Non-pigmented ciliary epithelial cell (primary cell): ENCODE data around the gene TMEM260.
"Not testable (repeated sequence)": the region's sequence is repeated elsewhere in the genome, so short reads cannot be mapped to it uniquely, and the experiment has no call there.

Experiments used
- DNase-seq: peaks from one replicate; pipeline ENCODE4 v3.0.0-alpha.2; 2010; ENCODE audit warnings: low read depth

The TMEM260 gene

DNA sequence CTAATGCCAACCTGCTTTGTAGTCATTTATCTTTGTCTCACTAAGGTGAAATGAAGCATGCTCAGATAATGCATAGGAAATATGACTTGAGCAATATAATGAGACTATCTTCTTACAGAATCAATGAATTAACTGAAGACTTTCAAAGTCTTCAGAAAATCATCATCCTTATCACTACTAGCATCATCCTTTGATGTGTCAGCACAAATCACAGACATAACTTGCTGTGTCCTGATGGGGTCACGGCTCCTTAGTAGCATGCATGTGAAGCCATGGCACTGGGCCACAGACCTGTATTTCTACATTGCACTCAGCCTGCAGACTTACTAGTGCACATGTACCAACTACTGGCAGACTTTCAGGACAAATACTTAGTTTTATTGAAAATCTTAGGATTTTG, 18.9 kb downstream of the TMEM260 start:
- no peak for DNase-seq

DNA sequence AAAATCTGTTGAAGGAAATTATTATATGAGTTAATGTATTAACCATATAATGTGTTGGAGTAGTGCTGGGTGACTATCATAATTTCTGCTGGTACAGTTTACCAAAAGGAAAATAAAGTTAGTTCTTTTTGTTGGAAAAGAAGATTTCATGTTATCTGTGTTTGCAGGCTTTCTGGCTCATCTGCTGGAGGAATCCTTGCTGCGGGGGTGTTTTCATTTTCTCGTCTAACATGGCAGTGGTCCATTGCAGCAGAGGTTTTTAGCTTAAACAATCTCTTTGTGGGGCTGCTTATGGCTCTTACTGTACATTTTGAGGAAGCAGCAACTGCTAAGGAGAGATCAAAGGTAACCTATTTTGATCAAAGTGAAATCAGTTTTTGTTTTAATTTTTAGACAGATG, 24.1 kb downstream of the TMEM260 start:
- DNase-seq = no peak

DNA sequence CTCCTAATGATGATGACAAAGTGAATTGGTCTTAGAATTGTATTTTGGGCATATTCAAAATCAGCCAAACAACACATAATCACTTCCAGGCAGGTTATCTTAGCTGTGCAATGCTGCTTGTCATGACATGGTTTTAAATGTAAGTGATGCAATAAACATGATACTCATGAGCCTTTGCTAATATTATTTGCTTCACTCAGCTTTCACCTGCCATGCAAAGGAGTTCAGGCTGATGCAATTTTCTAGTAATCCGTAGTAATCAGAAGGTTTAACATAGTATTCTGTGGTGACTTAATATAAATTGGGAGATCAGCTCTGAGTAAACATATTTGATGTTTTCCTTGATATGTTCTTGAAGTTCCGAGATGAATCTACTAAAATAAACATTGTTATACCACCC, 29.1 kb downstream of the TMEM260 start:
- no peak for DNase-seq

DNA sequence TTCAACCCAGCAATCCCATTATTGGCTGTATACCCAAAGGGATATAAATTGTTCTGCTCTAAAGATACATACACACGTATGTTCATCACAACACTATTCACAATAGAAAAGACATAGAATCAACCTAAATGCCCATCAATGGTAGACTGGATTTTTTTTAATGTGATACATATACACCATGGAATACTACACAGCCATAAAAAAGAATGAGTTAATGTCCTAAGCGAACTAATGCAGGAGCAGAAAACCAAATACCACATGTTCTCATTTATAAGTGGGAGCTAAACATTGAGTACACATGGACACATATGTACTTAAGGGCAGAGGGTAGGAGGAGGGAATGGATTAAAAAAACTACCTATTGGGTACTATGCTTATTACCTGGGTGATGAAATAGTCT, 32.1 kb downstream of the TMEM260 start:
- DNase-seq = not testable (repeated sequence)

DNA sequence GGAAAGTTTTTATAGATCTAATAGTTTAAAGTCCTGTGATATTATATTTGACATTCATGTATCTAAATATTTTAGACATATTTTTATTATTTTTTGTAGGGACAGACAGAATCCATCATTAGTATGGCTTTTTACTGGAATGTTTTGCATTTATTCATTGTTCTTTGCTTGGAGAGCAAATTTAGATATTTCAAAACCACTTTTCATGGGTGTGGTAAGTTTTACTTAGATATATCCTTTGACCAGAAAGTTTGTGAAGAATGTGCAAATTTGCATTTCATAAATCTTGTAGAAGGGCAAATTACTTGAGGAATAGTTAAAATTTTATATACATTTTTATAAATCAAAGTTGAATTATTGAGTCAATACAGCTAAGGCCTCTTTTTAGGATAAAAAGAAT, 37.5 kb downstream of the TMEM260 start:
- no peak for DNase-seq

DNA sequence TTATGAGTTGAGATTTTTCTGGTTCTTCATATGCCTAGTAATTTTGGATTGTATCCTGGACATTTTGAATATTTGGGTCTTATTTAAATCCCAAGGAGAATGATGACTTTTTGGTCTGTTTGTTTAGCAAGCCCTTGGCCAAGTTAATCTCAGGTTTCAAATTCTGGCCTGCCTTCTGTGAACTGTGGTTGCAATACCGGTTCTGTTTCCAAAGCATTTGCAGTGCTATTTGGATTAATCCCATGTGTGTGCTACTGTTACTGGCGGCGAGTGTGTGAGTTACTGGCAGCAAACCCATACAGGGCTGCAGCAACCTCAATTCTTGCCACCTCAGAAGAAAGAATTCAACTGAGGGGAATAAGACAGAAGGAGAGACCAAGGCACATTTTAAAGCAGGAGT, 51.1 kb downstream of the TMEM260 start:
- no peak for DNase-seq

DNA sequence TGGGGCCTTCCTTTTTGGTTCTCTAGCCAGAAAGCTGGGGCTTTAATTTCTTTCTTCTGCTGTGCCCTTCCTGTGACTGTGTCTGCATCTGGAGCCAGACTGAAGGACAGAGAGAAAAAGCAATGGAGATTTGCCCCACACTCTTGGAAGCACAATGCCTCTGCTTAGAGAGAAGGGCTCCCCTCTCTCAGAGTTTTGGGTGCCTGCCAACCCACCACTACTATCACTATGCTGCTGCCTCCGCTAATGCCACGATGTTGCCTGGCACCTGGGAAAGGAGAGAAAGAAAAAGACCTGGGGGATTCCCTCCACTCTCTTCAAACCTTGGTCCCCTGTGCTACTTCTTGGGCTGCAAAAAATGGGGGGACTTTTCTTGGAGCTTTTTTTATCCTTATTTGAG, 52.6 kb downstream of the TMEM260 start:
- no peak for DNase-seq

DNA sequence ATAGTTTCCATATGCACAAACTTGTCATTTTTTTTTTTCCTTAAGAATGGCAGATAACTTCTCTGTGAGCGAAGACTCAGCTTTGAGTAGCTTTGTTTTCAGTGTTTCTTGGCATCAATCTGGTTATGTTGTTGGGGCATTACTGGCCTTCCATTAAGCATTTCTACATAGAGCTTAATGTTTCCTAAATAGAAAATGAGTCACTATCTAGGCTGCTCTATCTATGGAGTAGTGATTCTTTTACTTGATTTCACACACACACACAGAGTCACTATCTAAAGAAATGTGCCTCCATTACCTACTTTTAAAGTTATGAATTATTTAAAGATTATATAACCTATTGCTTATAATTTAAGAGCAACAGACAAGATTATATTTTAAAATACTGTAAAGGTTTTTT, 53.9 kb downstream of the TMEM260 start:
- no peak for DNase-seq

DNA sequence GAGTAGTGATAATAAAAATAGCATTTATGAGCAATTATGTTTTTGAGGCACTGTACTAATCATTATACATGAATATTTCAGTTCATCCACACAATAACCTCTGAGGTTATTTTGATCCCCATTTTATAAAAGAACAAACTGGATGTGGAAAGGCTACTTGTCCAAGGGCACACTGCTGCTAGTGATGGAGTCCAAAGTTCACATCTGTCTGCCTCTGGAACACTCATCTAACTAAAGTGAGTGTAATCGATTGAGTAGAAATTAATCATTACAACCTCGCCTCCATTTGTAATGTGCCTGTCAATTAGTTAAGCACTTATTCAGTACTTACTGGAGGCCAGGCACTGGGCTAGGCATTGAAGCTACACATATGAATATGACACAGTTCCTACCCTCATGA, 55.4 kb downstream of the TMEM260 start:
- DNase-seq = no peak

DNA sequence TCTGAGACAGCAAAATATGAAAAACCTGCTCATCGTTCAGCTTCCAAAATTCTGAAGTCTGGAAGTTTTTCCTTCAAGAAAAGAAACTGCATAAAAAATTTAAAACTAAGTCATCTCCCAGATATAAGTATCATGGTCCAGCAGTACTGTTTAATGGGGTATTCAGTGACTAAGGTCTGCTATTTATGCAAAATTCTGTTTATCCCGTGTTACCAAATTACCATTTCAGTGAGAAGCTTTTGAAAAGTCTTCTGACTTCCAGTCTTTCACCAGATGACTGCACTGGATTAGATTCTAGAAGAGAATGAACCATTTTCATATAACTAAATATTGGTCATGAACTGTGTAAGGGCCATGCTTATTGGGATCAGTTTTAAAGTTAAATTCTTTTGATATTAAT, 67.9 kb downstream of the TMEM260 start:
- DNase-seq = no peak

DNA sequence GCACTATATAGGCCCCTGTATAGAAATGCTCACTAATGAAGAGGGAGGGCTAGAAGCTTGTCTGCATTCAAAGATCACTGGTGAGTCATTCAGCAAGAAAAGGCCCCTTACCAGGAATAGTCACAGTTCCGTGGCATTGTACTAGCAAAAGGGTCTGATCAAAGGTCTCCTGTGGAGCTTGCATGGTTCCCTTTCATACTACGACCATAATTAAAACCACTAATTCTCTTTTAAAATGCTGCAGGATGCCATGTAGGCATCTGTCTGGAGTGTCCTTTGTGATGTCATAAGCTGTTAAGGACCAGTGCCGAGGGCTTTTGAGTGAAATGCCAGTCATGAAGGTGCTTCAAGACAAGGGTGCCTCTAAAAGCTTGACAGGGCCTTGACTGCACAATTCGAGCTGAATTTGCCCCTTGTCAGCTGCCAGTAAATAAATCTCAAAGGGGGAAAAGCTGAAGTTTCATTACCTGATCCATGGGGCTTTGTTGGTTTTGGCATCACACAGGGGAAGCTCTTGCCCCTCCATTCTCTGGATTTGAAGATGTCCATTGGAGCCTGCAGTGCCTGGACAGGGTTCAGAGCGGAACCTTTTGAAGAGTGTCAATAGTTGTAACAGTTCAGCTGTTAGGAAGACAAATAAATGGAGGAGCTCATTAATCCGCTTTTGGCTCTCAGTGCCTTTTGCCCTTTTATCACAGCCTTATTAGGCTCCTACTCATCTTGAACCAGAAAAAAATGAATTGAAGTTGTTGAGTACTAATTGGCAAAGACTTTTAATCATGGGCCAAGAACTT, 69.1 kb downstream of the TMEM260 start:
- no peak for DNase-seq

DNA sequence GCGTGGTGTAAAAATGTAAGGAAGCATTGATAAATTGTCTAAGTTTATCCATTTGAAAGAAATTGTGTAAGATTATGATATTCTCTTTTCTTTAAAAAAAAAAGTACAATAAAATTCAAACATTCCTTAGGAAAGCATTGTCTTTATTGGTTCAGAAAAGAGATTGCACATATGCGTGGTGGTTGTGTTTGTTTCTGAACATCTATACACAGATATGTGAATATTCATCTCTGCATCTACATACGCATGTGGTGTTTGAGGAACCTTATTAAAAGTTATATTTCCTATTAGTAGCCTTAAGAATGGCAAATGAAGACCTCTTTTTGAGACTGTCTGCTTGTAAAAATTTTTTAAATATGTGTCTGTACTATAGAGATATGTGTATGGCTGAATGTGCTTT, 69.8 kb downstream of the TMEM260 start:
- DNase-seq = no peak

DNA sequence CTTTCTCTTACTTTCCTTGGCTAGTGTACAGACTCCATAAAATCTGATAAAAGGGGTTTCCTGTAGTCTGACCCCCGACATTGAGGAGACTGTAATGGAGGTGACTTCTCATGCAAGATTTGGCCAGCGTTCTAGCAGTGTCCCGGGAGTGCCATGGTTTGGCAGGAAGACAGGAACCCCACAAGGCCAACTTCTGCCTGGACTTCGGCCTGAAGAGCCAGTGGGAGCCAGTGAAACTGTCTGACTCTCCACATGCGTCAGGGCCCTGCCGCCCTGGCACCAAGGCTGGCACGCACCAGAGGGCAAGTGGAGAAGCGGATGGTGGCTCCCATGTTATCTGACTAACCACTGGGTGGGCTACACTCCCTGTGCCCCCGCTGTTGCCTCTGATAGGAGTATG, 70.5 kb downstream of the TMEM260 start:
- DNase-seq = no peak

DNA sequence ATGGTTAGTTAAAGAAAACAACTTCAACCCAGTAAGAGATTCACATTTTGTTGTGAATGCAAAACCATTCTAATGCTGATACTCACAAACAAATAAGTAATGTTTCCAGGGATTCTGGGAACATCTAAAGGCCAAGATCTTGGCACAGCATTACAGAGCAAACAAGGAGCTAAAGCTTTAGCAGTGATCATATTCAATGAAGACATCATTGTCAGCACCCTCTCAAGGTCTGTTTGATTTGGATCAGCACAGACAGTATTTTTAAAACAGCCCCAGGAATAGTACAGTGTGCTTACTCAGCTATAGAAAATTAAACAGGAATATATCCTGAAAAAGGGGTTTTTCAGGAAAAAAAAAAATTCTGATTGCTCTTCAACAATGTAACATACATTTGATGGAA, 71.4 kb downstream of the TMEM260 start:
- DNase-seq = no peak

DNA sequence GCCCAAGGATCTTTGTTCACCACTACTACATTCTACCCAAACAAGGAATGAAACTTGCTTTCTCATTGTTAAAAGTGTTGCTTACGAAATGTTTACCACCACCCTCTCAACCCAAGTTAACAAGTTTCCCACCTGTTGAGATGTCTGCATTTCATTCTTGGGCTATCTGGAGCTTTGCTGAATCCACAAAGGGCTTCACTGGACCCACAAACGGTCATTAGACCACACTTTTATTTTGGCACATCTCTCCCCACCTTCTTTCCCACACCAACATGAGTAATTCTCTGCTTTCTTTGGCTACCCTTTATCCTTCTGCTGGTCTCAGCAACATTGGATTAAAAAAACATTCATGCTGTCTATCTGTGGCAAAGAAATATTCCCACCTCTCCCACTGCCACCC, 78.0 kb downstream of the TMEM260 start:
- DNase-seq = no peak

DNA sequence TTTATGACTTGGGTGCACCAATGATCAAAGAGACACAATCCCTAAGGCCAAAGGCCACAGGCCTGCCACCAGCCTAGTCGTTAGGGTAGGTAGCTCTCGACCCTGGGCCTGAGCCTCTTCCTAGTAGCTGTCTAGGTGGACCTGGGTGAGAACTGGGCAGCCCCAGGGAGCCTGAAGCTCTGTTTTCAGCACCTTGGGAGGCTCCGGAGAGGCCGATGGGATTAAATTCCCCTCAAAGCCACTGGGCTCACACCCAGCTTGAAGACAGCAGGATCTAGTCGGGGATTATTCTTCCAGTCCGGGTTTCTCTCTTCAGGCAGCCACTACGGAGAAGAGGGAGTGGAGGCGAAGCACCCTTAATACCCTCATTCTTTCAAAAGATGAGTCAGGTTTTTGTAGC, 79.8 kb downstream of the TMEM260 start:
- no peak for DNase-seq

DNA sequence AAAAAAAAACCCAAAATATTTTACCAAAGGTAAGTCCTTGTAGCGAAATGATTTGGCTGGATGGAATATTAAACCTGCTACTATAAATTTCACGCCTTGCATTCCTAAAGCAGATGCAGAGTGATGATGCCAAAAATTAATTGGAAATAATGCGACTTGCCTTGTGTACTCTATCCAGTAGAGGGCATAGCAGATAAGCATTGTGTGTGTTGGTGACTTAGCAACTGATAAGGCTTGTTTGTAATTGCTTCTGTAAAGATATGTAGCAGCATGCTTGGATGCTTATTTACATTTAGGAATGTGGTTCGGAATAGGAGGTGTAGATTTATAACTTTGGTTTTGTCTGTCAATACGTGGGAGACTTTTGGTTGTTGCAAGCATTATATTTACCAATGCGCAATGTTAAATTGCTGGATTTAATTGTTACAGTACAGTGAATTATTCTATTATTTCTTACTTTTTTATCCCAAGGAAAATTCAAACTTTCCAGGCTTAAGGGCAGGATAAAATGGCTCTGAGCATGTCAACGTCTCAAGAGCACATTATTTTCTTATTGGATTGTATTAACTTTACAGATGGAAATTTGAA, 80.5 kb downstream of the TMEM260 start:
- DNase-seq = peak; percentile 22

DNA sequence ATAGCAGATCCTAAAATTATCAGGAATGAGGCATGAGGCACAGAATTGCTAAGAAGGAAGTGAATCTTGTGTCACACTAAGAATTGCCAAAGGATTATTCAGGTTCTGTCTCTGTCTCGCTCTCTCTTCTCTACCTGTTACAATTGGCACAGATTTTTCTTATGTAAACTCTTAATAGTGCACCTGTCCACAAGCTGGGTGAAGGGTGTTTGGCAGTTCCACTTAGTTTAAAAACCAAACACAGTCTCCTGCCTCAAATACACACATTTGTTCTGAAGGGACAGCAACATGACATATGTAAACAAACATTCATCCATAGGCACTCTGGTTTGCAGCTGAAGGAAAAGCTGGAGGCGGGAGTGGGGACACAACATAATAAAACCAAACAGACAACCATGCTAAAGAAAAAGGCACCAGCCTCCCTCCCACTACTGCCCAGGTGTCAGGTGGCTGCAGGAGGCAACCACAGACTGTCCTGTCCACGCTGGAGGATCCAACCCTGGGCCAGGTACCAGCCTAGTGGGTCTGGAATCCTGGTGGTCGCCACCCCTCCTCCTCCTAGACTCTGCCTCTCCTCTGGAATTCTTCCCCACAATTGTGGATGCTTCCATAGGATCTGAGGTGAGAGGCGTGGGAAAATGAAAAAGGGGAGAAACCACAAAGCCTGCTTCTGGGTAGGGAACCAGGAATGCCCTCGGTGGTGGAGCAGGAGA, 81.2 kb downstream of the TMEM260 start:
- no peak for DNase-seq

DNA sequence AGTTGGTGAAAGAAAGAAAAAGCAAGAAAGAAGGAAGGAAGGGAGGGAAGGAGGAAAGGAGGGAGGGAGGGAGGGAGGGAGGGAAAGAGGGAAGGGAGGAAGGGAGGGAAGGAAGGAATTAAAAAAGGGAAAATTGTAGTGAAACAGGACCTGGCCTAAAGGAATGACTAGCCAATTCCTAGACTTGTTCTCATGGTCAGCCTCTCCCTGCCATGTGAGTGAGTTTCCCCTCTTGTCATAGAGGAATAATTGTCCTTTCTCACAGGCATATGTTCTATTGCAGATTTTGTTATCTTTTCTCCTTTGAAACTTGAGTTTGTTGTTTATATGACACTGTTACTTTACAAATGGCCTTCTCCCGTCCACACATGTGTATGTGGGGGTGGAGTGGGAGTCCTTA, 81.9 kb downstream of the TMEM260 start:
- DNase-seq = no peak

DNA sequence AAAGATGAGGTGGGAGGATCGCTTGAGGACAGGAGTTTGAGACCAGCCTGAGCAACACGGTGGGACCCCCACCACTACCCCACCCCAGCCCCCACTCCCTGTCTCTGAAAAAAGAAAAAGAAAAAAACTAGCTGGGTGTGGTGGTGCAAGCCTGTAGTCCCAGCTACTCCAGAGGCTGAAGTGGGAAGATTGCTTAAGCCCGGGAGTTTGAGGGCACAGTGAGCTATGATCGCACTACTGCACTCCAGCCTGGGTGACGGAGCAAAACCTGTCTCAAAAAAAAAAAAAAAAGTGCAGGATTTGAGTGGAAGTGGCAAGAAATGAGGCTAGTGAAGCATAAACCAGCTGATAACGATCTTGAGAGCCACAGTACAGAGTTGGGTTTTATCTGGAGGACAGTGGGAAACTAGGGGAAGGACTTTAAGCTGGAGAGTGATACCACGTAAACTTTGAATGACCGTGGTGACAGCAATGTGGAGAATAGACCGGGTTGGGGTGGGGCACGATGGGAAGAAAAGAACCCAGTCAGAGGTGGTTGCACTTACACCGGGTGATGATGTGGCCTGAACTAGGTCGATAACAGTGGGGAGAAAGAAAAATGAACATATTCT, 85.3 kb downstream of the TMEM260 start:
- no peak for DNase-seq

DNA sequence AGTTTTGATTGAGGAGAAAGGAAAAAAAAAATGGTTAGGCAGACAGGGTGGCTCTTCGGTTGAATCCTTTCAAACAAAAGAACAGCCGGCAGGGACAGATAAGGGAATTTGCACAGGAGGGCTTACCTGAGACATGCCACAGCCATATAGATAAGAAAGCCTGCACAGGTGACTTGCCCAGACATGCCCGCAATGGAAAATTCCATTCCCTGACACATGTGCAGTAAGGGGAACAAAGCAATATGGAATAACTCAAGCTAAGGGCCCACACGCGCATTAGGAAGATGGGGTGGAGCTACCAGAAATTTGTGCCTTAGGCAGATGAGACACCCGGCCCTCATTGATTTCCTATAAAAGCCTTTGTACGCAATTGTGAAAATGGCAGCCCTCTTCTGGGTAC, 86.7 kb downstream of the TMEM260 start:
- no peak for DNase-seq

DNA sequence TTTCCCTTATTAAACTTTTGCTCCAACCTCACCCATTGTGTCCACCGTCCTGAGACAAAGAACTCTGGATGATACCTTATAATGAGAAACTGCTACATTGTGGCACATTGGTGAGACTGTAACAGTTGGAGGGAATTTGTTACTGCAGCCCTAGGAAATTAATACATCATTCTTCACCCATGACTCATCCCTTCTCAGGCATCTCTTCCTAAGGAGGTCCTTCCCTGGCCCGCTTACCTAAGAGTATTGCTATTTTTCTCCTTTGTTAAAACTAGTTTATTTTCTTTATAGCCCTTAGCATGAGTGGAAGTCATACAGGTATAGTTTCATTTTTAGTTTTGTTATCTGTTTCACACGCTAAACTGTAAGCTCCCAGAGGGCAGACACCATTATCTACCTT, 87.1 kb downstream of the TMEM260 start:
- DNase-seq = peak; percentile 61

DNA sequence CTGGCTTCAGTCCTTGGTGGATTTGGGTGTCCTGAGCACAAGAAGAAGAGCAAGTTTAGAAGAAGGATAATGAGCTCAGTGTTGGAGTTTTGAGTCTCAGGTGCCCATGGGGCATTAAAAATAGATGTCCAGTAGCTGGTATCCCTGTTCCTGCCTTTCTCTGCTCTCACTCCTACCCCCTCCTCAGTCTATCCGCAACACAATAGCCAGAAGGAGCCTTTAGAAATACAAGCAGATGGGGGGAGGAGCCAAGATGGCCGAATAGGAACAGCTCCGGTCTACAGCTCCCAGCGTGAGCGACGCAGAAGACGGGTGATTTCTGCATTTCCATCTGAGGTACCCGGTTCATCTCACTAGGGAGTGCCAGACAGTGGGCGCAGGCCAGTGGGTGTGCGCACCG, 87.7 kb downstream of the TMEM260 start:
- DNase-seq = not testable (repeated sequence)
